ENCODE results near the gene PDE4A. TPM values are rescaled to one million over a fixed set of nuclear protein-coding genes. Genes with fewer than 3 reads are reported as not detected.
"Not testable (repeated sequence)": the region's sequence is repeated elsewhere in the genome, so short reads cannot be mapped to it uniquely, and the experiment has no call there.

The PDE4A gene
- total and polyA plus RNA-seq, 3 donors from 2014 or later: 20.1 to 35.4 (median 35.0) TPM

DNA sequence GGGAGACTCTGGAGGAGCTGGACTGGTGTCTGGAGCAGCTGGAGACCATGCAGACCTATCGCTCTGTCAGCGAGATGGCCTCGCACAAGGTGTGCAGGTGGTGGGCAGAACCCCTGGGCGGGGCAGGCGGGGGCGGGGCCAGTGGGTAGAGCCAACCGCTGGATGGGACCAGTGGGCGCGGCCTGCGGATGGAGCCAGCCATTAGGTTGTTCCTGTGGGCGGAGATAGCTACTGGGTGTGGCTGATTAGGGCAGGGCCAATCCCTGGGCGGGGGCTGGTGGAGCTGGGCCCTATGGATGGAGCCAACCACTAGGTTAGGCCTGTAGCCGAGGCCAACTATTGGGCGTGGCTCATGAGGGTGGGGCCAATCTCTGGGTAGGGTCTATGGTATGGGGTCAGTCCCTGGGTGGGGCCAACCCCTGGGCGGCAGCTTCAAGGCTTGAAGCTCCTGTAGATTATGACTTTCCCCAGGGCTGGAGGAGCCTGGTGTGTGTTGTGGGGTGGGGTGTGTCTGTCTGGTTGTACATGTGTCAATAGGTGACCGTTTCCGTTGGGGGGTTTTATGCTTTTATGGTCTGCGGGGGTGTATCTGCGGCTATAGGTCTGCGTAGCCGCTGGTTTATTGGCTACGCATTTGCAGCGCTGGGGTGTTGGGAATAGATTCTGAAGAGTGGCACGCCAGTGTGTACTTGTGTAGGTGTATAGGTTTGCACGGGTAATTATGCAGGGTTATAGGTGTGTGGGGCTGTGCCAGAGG lies 30.7 kb downstream of the PDE4A start:
- H3K4me1 ChIP-seq: no peaks in the 10 kb centered on the region
- TF ChIP-seq POLR2A (IDR thresholded peaks at IDR 0.05): no peak
- TF ChIP-seq, protein P1, sequence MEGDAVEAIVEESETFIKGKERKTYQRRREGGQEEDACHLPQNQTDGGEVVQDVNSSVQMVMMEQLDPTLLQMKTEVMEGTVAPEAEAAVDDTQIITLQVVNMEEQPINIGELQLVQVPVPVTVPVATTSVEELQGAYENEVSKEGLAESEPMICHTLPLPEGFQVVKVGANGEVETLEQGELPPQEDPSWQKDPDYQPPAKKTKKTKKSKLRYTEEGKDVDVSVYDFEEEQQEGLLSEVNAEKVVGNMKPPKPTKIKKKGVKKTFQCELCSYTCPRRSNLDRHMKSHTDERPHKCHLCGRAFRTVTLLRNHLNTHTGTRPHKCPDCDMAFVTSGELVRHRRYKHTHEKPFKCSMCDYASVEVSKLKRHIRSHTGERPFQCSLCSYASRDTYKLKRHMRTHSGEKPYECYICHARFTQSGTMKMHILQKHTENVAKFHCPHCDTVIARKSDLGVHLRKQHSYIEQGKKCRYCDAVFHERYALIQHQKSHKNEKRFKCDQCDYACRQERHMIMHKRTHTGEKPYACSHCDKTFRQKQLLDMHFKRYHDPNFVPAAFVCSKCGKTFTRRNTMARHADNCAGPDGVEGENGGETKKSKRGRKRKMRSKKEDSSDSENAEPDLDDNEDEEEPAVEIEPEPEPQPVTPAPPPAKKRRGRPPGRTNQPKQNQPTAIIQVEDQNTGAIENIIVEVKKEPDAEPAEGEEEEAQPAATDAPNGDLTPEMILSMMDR (IDR thresholded peaks at IDR 0.05): no peak
- WGBS, 2 donors: 50 to 68% methylated on average over 10 to 23 of the region's 25 CpGs
- no peaks in the 10 kb centered on the region for H3K36me3 ChIP-seq (ENCODE audit: low read depth, missing control alignments)
- H3K27me3 ChIP-seq: no peaks in the 10 kb centered on the region
- no peaks in the 10 kb centered on the region for H3K9me3 ChIP-seq
- H3K27ac ChIP-seq: no peak overlapping the region
- peak; percentile 81 for DNase-seq
- no peak overlapping the region for H3K4me3 ChIP-seq
- intact Hi-C loops (cut with DNase I; ENCODE audit: low total_unique reads): no loop called here

DNA sequence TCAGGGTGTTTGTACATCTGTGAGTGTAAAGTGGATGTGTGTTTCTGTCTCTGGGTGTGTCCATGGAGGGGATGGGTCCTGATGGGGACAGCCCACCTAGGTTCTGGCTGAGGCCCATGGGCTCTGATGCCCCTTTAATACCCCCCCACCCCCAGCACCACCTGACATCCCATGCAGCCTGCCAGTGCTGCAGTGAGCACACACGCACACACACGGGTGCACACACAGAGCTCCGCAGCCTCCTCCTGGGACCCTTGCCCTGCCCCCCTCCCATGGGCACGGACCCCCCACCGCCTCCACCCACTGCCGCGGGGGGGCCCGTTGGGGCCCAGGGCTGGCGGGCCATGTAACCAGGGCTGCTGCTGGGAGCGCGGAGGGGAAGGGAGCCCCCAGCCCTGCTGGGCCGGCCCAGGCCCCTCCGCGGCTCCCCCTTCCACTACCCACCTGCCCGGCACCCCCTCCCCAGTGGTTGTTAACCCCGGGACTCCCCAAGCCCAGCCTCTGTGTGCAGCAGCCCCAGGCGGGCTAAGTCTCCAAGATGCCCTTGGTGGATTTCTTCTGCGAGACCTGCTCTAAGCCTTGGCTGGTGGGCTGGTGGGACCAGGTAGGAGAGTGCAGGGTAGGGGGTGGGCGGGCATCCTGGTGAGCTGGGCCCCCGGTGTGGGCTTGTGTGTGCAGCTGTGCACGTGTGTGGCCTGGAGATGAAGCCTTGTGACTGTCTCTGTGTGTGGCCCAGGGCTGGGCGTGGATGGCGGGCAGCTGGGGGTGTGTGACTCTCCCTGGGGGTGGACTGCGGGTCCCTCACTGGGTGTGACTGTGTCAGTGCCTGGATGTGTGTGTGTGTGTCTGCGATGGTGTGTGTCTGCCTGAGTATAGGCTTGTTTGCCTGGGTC lies 32.6 kb downstream of the PDE4A start:
- TF ChIP-seq POLR2A (IDR thresholded peaks at IDR 0.05): no peak
- TF ChIP-seq, protein P1 (IDR thresholded peaks at IDR 0.05): no peak
- intact Hi-C loops (cut with DNase I; ENCODE audit: low total_unique reads): no loop called here
- H3K27ac ChIP-seq: no peak overlapping the region
- H3K27me3 ChIP-seq: no peaks in the 10 kb centered on the region
- no peaks in the 10 kb centered on the region for H3K4me1 ChIP-seq
- no peaks in the 10 kb centered on the region for H3K36me3 ChIP-seq (ENCODE audit: low read depth, missing control alignments)
- peak overlapping the region in 1 of 2 donors; percentile 26 for H3K4me3 ChIP-seq
- no peaks in the 10 kb centered on the region for H3K9me3 ChIP-seq
- WGBS, 2 donors: 33 to 56% methylated on average over 7 to 23 of the region's 25 CpGs
- DNase-seq: peak; percentile 26

DNA sequence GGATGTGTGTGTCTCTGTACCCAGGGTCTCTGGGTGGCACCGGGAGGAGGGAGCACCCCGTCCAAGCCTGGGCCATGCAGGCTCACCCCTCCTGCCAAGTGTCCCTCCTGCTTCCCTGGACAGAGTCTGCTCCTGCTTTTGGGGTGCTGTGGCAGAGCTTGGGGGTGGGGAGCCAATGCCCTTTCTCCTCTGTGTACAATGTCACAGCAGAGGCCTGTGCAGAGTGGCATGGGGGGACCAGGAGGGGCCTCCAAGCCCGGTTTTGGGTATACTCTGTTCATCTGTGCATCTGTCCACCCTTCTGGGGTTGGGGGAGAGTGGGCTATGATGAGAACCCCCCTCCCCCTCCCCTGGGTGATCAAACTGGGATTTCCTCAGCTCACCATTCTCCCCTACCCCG lies 33.5 kb downstream of the PDE4A start:
- Histone ChIP-seq H3K27ac (no peak overlapping the region), H3K4me1 (no peaks in the 10 kb centered on the region), H3K9me3 (no peaks in the 10 kb centered on the region), H3K27me3 (no peaks in the 10 kb centered on the region), H3K36me3 (ENCODE audit: low read depth, missing control alignments) (no peaks in the 10 kb centered on the region), H3K4me3 (no peak overlapping the region)
- intact Hi-C loops (cut with DNase I; ENCODE audit: low total_unique reads): no loop called here
- no peak for DNase-seq
- no peak for TF ChIP-seq POLR2A (IDR thresholded peaks at IDR 0.05)
- TF ChIP-seq, protein P1 (IDR thresholded peaks at IDR 0.05): no peak
- WGBS, 2 donors: 69% methylated on average over 4 of the region's 4 CpGs; no CpG with 5 or more reads in 1 of the 2 donors

DNA sequence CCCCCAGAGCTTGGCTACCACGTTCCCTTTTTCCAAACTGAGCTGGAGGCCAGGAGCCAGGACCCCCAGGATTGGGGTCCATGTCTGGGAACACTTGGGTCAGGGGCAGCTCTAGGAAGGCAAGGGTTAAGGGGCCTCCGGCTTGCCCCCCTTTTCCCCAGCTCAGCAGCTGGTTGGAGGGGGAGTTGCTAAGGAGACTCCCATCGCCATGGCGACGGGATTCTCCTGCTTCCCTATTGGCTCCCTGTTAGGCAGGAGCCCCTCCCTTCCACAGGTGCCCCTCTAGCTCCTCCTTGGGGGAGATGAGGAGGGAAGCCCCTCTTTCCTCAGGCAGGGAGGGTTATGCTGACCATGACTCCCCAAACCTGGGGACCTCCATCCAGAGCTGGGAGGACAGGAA lies 33.9 kb downstream of the PDE4A start:
- DNase-seq: peak; percentile 64
- no peaks in the 10 kb centered on the region for H3K4me1 ChIP-seq
- H3K27me3 ChIP-seq: no peaks in the 10 kb centered on the region
- H3K9me3 ChIP-seq: no peaks in the 10 kb centered on the region
- TF ChIP-seq POLR2A (IDR thresholded peaks at IDR 0.05): no peak
- TF ChIP-seq, protein P1 (IDR thresholded peaks at IDR 0.05): no peak
- 10 to 12% methylated on average over 2 to 5 of the region's 5 CpGs for WGBS, 2 donors
- H3K4me3 ChIP-seq: no peak overlapping the region
- no peaks in the 10 kb centered on the region for H3K36me3 ChIP-seq (ENCODE audit: low read depth, missing control alignments)
- intact Hi-C loops (cut with DNase I; ENCODE audit: low total_unique reads): no loop called here
- H3K27ac ChIP-seq: no peak overlapping the region

DNA sequence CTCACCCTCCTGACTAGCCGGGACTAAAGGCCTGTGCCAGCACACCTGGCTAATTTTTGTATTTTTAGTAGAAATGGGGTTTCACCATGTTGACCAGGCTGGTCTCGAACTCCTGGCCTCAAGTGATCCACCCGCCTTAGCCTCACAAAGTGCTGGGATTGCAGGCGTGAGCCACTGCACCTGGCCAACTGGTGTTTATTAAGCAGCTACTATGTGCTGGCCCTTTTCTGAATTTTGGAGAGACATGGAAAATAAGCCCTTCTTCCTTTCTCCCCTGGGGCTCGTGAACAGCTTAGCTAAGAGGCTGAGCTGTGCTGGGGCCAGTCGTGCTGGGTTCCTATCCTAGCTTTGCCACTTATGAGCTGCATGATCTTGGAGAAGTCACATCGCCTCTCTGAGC lies 38.4 kb downstream of the PDE4A start:
- H3K4me3 ChIP-seq; H3K27me3 ChIP-seq; intact Hi-C loops (cut with DNase I; ENCODE audit: low total_unique reads); H3K4me1 ChIP-seq; DNase-seq; H3K36me3 ChIP-seq (ENCODE audit: low read depth, missing control alignments); H3K27ac ChIP-seq; H3K9me3 ChIP-seq: not testable (repeated sequence)
- WGBS, 2 donors: 93 to 98% methylated on average over 7 of the region's 7 CpGs

All from testis (tissue), 3 donors.